Astrocyte of the cerebellum (primary cell): Measurements from ENCODE around the gene FGF13.
A peak's percentile ranks its signal among the peaks of the same experiment; 100 is the strongest.

Experiments used
- DNase-seq: peaks from one replicate; pipeline ENCODE4 v3.0.0-alpha.2; 2011; ENCODE audit warnings: low read depth
- H3K4me3 ChIP-seq: 2 replicates; pipeline ENCODE4 v1.5.1; 2011; ENCODE audit warnings: mild to moderate bottlenecking, low read depth, low read length, moderate library complexity
- CTCF ChIP-seq: IDR thresholded peaks from 2 replicates; pipeline ENCODE4 v1.5.1; 2012; ENCODE audit warnings: low read length, low read depth, moderate library complexity, mild to moderate bottlenecking; ENCODE audit errors: missing control alignments
- in situ Hi-C: cut with HindIII; loops from 2 replicates; pipeline ENCODE4 v1.10.0; 2017; ENCODE audit warnings: low sequenced_read_pairs

Gene FGF13

GRCh38 chrX:138711399-138712347 is at the start of gene FGF13:
Gene FGF13 (minus strand): TSS chrX:138711717. CDS start chrX:138711003, 714 bp downstream.
- peak; percentile 46 for TF ChIP-seq CTCF
- peak within 1 kb of the TSS; percentile 44 for H3K4me3 ChIP-seq
- in situ Hi-C loops: no loop called here
- DNase-seq: no peak

GRCh38 chrX:138759217-138759943 is 47.9 kb upstream of the FGF13 start:
- in situ Hi-C loops: no loop called here
- DNase-seq: no peak
- TF ChIP-seq CTCF: no peak
- H3K4me3 ChIP-seq: no peak overlapping the region

GRCh38 chrX:138756234-138756633 is 44.7 kb upstream of the FGF13 start:
- in situ Hi-C loops: no loop called here
- no peak overlapping the region for H3K4me3 ChIP-seq
- peak; percentile 61 for DNase-seq
- peak; percentile 51 for TF ChIP-seq CTCF

- no peak for TF ChIP-seq CTCF
- no peak overlapping the region for H3K4me3 ChIP-seq
- in situ Hi-C loops: no loop called here
- no peak for DNase-seq
Measured at GRCh38 chrX:138754861-138755260, 43.3 kb upstream of the FGF13 start.

GRCh38 chrX:138748480-138748879 is 37.0 kb upstream of the FGF13 start:
- peak; percentile 11 for DNase-seq
- peak; percentile 37 for TF ChIP-seq CTCF
- H3K4me3 ChIP-seq: no peak overlapping the region
- in situ Hi-C loops: no loop called here

- in situ Hi-C loops: no loop called here
- TF ChIP-seq CTCF: peak; percentile 73
- peak; percentile 36 for DNase-seq
- H3K4me3 ChIP-seq: no peak overlapping the region
Measured at GRCh38 chrX:138745196-138745595, 33.7 kb upstream of the FGF13 start.
